Spleen (tissue), 11 donors: ENCODE data around the gene CSGALNACT2. TPM values are rescaled to one million over a fixed set of nuclear protein-coding genes. Genes with fewer than 3 reads are reported as not detected.

Experiments used
- DNase-seq: peaks from one replicate; pipeline ENCODE4 v3.0.0-alpha.2; 2020
- H3K27ac ChIP-seq, 8 donors: fragments of 200-600 bp; sonication (generic) in 7 of 8; 1 replicate in 4 of 8; 2 replicates in 4 of 8; pipeline versions ENCODE4 v1.5.0 to v1.8.0; 2016 to 2021; ENCODE audit warnings: inconsistent platforms in 4 of 8, mild to moderate bottlenecking in 4 of 8, moderate library complexity in 1 of 8
- H3K27me3 ChIP-seq, 7 donors: fragments of 200-600 bp; sonication (generic) in 6 of 7; replicated peaks in 1 of 7; 1 replicate in 4 of 7; 2 replicates in 3 of 7; pipeline versions ENCODE4 v1.5.0 to v1.8.0; 2016 to 2021; ENCODE audit warnings: inconsistent platforms in 3 of 7, mild to moderate bottlenecking in 1 of 7
- H3K36me3 ChIP-seq, 6 donors: fragments of 200-600 bp; sonication (generic) in 5 of 6; 1 replicate in 4 of 6; 2 replicates in 2 of 6; pipeline versions ENCODE4 v1.5.0 to v1.8.0; 2016 to 2021; ENCODE audit warnings: inconsistent platforms in 2 of 6
- H3K4me1 ChIP-seq, 6 donors: fragments of 200-600 bp; sonication (generic) in 5 of 6; 1 replicate in 3 of 6; 2 replicates in 3 of 6; pipeline versions ENCODE4 v1.5.0 to v1.8.0; 2016 to 2021; ENCODE audit warnings: inconsistent platforms in 3 of 6
- H3K4me3 ChIP-seq, 8 donors: fragments of 200-600 bp; sonication (generic) in 7 of 8; 1 replicate in 4 of 8; 2 replicates in 4 of 8; pipeline versions ENCODE4 v1.5.0 to v1.8.0; 2016 to 2021; ENCODE audit warnings: inconsistent platforms in 4 of 8, mild to moderate bottlenecking in 4 of 8, moderate library complexity in 2 of 8
- H3K9me3 ChIP-seq, 8 donors: fragments of 200-600 bp; sonication (generic) in 7 of 8; 1 replicate in 4 of 8; 2 replicates in 4 of 8; pipeline versions ENCODE4 v1.5.0 to v1.8.0; 2016 to 2021; ENCODE audit warnings: inconsistent platforms in 4 of 8
- POLR2A ChIP-seq, 3 donors: fragments of 450-650 bp; IDR thresholded peaks; one replicate each; pipeline ENCODE4 v1.5.1; 2017; ENCODE audit warnings: antibody characterized with exemption in 3 of 3, mild to moderate bottlenecking in 1 of 3
- POLR2AphosphoS5 ChIP-seq, 3 donors: sonication (generic); formaldehyde crosslinking; IDR thresholded peaks; one replicate each; pipeline ENCODE4 v1.5.1; 2017; ENCODE audit warnings: antibody characterized with exemption in 3 of 3
- WGBS, 5 donors: extraction: QIAGEN DNeasy Blood & Tissue Kit in 3 of 5; methylation state at CpG; one replicate each; pipeline versions ENCODE4 v1.1.5 to v1.1.7; 2013 to 2018; 5-methylcytosine and 5-hydroxymethylcytosine counted together
- intact Hi-C: fragments of 100-400 bp; cut with DNase I; formaldehyde crosslinking; loops from one replicate; pipeline ENCODE4 v1.15.0; 2023; ENCODE audit warnings: low total_unique reads
- polyA plus RNA-seq, 3 donors: library from polyadenylated mRNA; stranded (reverse); fragments of 200-250 nt; gene quantifications; one replicate each; pipeline ENCODE4 v1.2.1, GENCODE V29; 2013
- total RNA-seq, 7 donors: library from RNA; depleted of rRNA in 3 of 7; stranded (reverse); fragments of >200 nt in 3 of 7; fragmentation: NEBNext Ultra II Directional in 4 of 7; extraction: Animal tissue kit (Norgen Biotek cat#: 25700) in 4 of 7; gene quantifications; one replicate each; pipeline versions ENCODE4 v1.1.0 to v1.2.1, GENCODE V29; 2016 to 2021
- TF ChIP-seq, protein P1 (sequence below), 11 experiments: fragments of 200-600 bp in 7 of 11; fragments of 450-650 bp in 4 of 11; sonication (generic) in 4 of 11; IDR thresholded peaks in 8 of 11; conservative IDR thresholded peaks in 3 of 11; 1 replicate in 7 of 11; 2 replicates in 4 of 11; pipeline versions ENCODE4 v1.4.0 to v1.8.0; 2016 to 2021; ENCODE audit warnings: antibody characterized with exemption in 11 of 11, inconsistent platforms in 4 of 11, mild to moderate bottlenecking in 1 of 11
- donor health status: healthy with polysubstance abuse.
- donor health status: DM: no; HTN: no; CAD: no; lungs with moderate emphysema.
- donor health status: DM: no; HTN: no; CAD: no.
- donor health status: Bipolar disorder and iron deficiency.
- donor health status: healthy.
- donor health status: DM: no; HTN: no; CAD: no.
- donor health status: DM: yes; HTN: yes; CAD: no.

CSGALNACT2 gene
- total and polyA plus RNA-seq, 10 donors, result 8.1 to 77.1 (median 34.2) TPM

DNA sequence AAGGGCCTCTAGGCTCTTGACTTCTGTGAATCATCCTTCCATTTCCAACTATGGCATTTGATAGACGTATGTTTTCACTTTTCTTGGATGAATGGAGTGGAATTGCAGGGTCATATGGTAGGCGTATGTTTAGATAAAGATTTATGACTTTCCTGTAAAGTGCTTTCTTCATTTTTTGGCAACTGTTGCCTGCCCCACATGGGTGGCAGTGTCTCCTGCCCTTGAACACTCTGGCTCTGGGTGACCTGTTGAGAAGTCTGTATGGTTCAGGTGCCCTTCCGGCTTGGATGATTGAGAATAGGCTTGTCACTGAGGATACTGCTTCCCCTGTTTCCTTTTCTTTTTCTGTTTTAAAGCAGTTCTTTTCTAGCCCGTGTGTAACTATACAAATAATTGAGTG, 38.3 kb upstream of the CSGALNACT2 start:
- TF ChIP-seq POLR2AphosphoS5 (IDR thresholded peaks at IDR 0.05), result no peak
- TF ChIP-seq, protein P1, sequence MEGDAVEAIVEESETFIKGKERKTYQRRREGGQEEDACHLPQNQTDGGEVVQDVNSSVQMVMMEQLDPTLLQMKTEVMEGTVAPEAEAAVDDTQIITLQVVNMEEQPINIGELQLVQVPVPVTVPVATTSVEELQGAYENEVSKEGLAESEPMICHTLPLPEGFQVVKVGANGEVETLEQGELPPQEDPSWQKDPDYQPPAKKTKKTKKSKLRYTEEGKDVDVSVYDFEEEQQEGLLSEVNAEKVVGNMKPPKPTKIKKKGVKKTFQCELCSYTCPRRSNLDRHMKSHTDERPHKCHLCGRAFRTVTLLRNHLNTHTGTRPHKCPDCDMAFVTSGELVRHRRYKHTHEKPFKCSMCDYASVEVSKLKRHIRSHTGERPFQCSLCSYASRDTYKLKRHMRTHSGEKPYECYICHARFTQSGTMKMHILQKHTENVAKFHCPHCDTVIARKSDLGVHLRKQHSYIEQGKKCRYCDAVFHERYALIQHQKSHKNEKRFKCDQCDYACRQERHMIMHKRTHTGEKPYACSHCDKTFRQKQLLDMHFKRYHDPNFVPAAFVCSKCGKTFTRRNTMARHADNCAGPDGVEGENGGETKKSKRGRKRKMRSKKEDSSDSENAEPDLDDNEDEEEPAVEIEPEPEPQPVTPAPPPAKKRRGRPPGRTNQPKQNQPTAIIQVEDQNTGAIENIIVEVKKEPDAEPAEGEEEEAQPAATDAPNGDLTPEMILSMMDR (IDR thresholded peaks at IDR 0.05 in 8 of 11, conservative IDR thresholded peaks at IDR 0.05 in 3 of 11), result no peak
- no peak for TF ChIP-seq POLR2A (IDR thresholded peaks at IDR 0.05)
- intact Hi-C loops, result no loop called here
- peaks cover 0 to 47% (median 19%) of the 10 kb centered on the region in 7 donors for H3K27me3 ChIP-seq
- no peaks in the 10 kb centered on the region for H3K9me3 ChIP-seq
- no peak overlapping the region for H3K27ac ChIP-seq
- DNase-seq, result no peak
- no peak overlapping the region for H3K4me3 ChIP-seq
- H3K36me3 ChIP-seq, result no peaks in the 10 kb centered on the region
- 71 to 86% (median 76%) methylated on average over 4 of the region's 4 CpGs for WGBS, 5 donors
- H3K4me1 ChIP-seq, result peaks cover 6 to 9% (median 7%) of the 10 kb centered on the region in 6 donors

DNA sequence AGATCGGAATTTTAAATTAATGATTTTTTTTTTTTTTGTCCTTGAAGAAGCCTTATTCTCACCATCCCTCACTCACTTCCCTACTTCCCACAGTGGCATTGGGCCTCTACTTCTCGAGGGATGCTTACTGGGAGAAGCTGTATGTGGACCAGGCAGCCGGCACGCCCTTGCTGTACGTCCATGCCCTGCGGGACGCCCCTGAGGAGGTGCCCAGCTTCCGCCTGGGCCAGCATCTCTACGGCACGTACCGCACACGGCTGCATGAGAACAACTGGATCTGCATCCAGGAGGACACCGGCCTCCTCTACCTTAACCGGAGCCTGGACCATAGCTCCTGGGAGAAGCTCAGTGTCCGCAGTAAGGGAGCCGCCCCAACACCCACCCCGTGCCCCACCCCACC, 37.9 kb upstream of the CSGALNACT2 start:
- TF ChIP-seq POLR2A (IDR thresholded peaks at IDR 0.05), result no peak
- TF ChIP-seq, protein P1 (IDR thresholded peaks at IDR 0.05 in 8 of 11, conservative IDR thresholded peaks at IDR 0.05 in 3 of 11), result no peak
- TF ChIP-seq POLR2AphosphoS5 (IDR thresholded peaks at IDR 0.05), result no peak
- DNase-seq, result no peak
- Histone ChIP-seq H3K36me3 (no peaks in the 10 kb centered on the region), H3K4me3 (no peak overlapping the region), H3K27me3 (peaks cover 0 to 52% (median 21%) of the 10 kb centered on the region in 7 donors), H3K27ac (no peak overlapping the region), H3K9me3 (no peaks in the 10 kb centered on the region), H3K4me1 (peaks cover 8 to 13% (median 11%) of the 10 kb centered on the region in 6 donors)
- intact Hi-C loops, result no loop called here
- 89 to 95% (median 91%) methylated on average over 17 of the region's 17 CpGs for WGBS, 5 donors

DNA sequence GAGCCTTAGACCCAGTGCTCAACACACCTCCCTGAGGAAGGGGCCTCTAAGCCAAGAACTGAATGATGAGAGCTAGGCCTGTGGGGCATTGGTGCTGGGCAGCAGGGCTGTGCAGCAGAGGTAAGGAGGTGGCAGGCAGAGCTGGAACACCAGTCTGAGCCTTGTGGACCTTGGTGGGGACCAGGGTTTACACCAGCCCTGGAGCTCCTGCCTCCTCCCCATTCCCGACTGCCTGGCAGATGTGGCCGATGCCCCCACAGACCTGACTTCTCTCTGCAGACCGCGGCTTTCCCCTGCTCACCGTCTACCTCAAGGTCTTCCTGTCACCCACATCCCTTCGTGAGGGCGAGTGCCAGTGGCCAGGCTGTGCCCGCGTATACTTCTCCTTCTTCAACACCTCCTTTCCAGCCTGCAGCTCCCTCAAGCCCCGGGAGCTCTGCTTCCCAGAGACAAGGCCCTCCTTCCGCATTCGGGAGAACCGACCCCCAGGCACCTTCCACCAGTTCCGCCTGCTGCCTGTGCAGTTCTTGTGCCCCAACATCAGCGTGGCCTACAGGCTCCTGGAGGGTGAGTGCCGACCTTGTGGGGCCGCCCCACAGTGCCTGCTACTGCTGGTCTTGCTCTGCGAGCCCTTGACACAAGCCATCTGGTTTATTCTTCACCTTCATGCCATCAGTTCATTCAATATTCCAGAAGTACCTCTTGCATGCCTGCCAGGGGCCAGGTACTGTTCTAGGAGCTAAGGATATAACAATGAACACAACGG, 36.0 kb upstream of the CSGALNACT2 start:
- no peaks in the 10 kb centered on the region for H3K36me3 ChIP-seq
- no peaks in the 10 kb centered on the region for H3K9me3 ChIP-seq
- H3K4me3 ChIP-seq, result no peak overlapping the region
- H3K27ac ChIP-seq, result no peak overlapping the region
- intact Hi-C loops, result no loop called here
- TF ChIP-seq POLR2AphosphoS5 (IDR thresholded peaks at IDR 0.05) (no peak), POLR2A (IDR thresholded peaks at IDR 0.05) (no peak)
- TF ChIP-seq, protein P1 (IDR thresholded peaks at IDR 0.05 in 8 of 11, conservative IDR thresholded peaks at IDR 0.05 in 3 of 11), result no peak
- peaks cover 0 to 52% (median 21%) of the 10 kb centered on the region in 7 donors for H3K27me3 ChIP-seq
- WGBS, 5 donors, result 75 to 83% (median 82%) methylated on average over 19 of the region's 19 CpGs
- no peak for DNase-seq
- H3K4me1 ChIP-seq, result peaks cover 11 to 28% (median 24%) of the 10 kb centered on the region in 6 donors
